SK-N-MC (cell line): Measurements from ENCODE around the gene BLACAT1.
"Not testable (repeated sequence)": the region's sequence is repeated elsewhere in the genome, so short reads cannot be mapped to it uniquely, and the experiment has no call there.

ENCODE experiments used
- DNase-seq: peaks from one replicate; pipeline ENCODE4 v3.0.0-alpha.2; 2011; ENCODE audit warnings: low read depth, low spot score
- H3K27ac ChIP-seq: fragments of 200-600 bp; sonication (generic); 2 replicates; pipeline ENCODE4 v1.5.1; 2016; ENCODE audit warnings: mixed run types
- H3K36me3 ChIP-seq: fragments of 200-600 bp; sonication (generic); 2 replicates; pipeline ENCODE4 v1.6.1; 2017; ENCODE audit warnings: antibody characterized with exemption, low read length, mixed read lengths; ENCODE audit not compliant: insufficient read depth
- H3K4me3 ChIP-seq: fragments of 200-600 bp; sonication (generic); 2 replicates; pipeline ENCODE4 v1.5.1; 2016
- H3K9ac ChIP-seq: fragments of 200-600 bp; sonication (generic); 2 replicates; pipeline ENCODE4 v1.8.0; 2017; ENCODE audit warnings: mixed run types, mixed read lengths; ENCODE audit not compliant: insufficient read length
- H3K9me3 ChIP-seq: fragments of 200-600 bp; sonication (generic); 2 replicates; pipeline ENCODE4 v1.6.1; 2017; ENCODE audit warnings: low read depth, mild to moderate bottlenecking, antibody characterized with exemption, low read length, moderate library complexity, mixed read lengths
- EZH2 ChIP-seq: fragments of 200-600 bp; sonication (generic); IDR thresholded peaks from one replicate; pipeline ENCODE4 v1.6.1; 2017; ENCODE audit warnings: antibody characterized with exemption
- FOXP2 ChIP-seq: optimal IDR thresholded peaks from 2 replicates; pipeline ENCODE3; 2011; ENCODE audit warnings: mild to moderate bottlenecking, moderate library complexity; ENCODE audit not compliant: insufficient read depth; ENCODE audit errors: extremely low read length, control extremely low read depth
- POLR2AphosphoS5 ChIP-seq: IDR thresholded peaks from 2 replicates; pipeline ENCODE4 v1.6.1; 2012; ENCODE audit warnings: mild to moderate bottlenecking, low read depth, low read length, borderline replicate concordance

Gene BLACAT1

DNA sequence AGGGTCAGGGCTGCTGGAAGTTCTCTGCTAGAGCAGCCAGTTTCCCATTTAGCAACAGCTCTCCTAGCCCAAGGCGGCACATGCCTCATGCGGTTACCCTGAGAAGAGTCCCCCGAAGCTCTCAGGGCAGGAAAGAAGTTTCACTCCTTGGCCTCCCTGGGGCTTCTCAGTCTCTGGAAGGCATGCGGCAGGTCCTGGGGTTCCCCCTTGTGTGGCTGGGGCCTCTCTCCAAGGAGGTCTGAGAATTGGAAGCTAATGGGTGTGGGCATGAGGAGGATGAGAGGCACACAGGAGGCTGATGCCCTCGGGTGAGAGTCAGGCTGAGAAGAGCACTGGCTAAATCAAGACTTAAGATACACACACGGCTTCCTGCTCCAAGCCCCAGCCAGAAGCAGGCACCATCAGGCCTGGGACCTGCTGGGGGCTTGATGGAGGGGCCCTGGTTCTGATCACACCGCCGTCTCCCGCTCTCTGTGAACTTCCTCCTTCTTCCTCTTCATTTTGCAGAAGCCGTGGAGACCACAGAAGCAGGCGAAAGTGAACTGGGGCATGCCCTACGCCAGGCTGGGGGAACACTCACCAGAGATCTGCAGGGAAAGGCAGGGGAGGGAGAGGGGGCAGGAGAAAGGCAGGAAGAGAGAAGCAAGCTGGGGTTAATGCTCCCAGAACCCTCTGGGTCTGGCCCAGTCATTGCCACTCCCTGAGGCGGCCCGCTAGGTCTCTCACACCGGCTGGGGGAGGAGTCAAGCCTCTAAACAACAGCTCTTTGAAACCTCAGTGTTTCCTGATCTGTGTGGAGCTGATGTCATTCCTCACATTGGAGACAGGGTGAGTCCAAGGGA, 15.1 kb downstream of the BLACAT1 start:
- Histone ChIP-seq H3K36me3 (no peaks in the 10 kb centered on the region), H3K9me3 (no peaks in the 10 kb centered on the region), H3K4me3 (peak overlapping the region; percentile 70), H3K9ac (peak overlapping the region; percentile 58), H3K27ac (peak overlapping the region; percentile 82)
- peak; percentile 20 for DNase-seq
- TF ChIP-seq FOXP2 (no peak), EZH2 (no peak)

- H3K9me3 ChIP-seq, result no peaks in the 10 kb centered on the region
- peak overlapping the region; percentile 14 for H3K9ac ChIP-seq
- peak overlapping the region; percentile 82 for H3K27ac ChIP-seq
- no peaks in the 10 kb centered on the region for H3K36me3 ChIP-seq
- no peak for DNase-seq
- H3K4me3 ChIP-seq, result no peak overlapping the region
- no peak for TF ChIP-seq POLR2AphosphoS5
- TF ChIP-seq FOXP2, result no peak
- TF ChIP-seq EZH2, result no peak
These were observed 15.7 kb downstream of the BLACAT1 start for GRCh38 chr1:205440121-205440475.

DNA sequence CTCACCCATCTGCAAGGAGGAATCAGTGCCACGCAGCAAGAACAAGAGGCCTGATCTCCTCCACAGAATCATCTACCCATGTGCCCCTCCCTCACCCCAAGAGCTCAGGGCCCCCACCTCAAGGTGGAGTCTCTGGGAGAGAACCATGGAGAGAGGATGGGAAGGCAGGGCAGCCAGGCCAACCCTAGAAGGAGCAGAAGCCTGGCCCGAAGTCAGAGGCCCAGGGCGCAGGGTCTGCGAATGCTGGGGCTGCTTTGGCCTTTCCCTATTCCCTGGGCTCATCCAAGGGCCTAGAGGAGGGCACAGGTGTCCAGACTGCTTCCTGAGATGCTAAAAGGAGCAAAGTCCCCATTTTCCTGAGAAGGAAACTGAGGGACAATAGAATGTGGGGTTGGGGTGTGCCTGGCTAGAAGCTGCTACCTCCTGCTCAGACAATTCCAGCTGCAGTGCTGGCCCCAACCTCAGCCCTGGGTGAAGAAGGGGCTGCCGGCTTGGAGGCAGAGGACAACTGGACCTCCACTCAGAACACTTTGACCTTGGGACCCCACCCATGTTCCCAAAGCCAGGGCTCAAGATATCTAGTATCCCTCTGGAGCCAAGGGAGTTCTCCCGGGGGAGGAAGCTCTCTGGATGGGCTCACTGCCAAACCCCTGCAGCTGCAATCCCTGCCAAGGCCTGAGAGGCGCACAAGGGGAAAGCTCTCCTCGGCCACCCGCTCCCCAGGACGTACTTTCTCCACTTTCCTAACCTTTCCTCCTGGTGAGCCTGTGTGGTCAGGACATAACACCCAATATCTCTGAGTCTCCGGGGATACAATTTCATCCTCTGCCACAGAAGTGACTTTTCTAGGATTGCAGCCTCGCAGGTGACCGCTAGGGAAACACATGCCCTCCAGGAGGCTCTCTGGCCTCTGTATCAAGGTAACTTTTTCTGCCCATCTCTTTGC, 17.4 kb downstream of the BLACAT1 start:
- Histone ChIP-seq H3K27ac (no peak overlapping the region), H3K9ac (no peak overlapping the region), H3K4me3 (no peak overlapping the region), H3K36me3 (no peaks in the 10 kb centered on the region), H3K9me3 (no peaks in the 10 kb centered on the region)
- DNase-seq, result no peak
- TF ChIP-seq EZH2 (no peak), POLR2AphosphoS5 (no peak), FOXP2 (no peak)

DNA sequence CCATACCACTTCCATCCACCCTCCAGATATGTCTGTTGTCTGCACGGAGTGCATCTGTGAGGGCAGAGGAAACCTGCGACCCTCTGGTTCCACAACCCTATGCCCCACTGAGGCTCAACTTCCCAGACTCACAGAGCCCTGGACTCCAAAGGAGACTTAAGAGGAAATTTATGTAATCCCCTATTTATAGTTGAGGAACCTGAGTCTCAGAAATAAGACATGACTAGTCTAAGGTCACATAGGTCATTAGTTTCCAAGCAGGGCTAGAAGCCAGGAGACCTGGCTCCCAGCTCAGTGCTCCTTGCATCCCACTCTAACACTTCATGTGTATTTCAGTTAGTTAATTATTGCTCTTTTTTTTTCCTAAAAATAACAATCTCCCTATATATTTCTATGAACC, 18.3 kb downstream of the BLACAT1 start:
- no peak overlapping the region for H3K9ac ChIP-seq
- no peaks in the 10 kb centered on the region for H3K36me3 ChIP-seq
- H3K4me3 ChIP-seq, result no peak overlapping the region
- H3K27ac ChIP-seq, result no peak overlapping the region
- H3K9me3 ChIP-seq, result no peaks in the 10 kb centered on the region
- DNase-seq, result no peak
- TF ChIP-seq FOXP2 (no peak), EZH2 (no peak), POLR2AphosphoS5 (no peak)

DNA sequence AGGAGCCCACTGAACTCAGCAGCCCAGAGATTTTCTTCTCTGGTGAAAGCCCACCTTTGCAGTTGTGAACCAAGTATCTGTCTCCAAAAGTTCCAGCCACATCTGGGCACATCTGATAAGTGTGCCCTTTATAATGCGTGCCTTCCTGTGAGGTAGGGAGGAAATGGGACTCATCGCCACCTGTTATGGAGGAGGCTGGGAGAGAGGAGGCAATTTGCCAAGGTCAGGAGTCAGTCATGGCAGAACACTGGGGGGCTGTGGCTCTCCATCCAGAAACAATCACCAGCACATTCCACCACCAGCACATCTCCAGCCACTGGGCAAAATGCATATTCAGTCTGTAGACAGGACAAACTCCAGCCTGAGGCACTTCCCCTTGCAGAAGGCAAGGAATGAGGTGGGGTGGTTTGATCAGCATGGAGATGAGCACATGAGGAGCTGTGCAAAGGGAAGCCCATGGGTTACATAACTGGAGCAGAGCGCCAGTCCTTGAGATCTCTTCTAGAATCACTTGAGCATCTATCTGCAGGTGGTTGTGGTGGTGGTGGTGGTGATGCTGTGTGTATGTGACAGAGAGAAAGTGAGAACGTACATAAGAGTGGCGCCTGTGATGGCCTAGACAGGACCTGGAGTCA, 19.0 kb downstream of the BLACAT1 start:
- no peaks in the 10 kb centered on the region for H3K9me3 ChIP-seq
- no peak overlapping the region for H3K27ac ChIP-seq
- H3K4me3 ChIP-seq, result no peak overlapping the region
- H3K36me3 ChIP-seq, result no peaks in the 10 kb centered on the region
- no peak overlapping the region for H3K9ac ChIP-seq
- TF ChIP-seq EZH2 (no peak), FOXP2 (no peak), POLR2AphosphoS5 (no peak)
- DNase-seq, result no peak

DNA sequence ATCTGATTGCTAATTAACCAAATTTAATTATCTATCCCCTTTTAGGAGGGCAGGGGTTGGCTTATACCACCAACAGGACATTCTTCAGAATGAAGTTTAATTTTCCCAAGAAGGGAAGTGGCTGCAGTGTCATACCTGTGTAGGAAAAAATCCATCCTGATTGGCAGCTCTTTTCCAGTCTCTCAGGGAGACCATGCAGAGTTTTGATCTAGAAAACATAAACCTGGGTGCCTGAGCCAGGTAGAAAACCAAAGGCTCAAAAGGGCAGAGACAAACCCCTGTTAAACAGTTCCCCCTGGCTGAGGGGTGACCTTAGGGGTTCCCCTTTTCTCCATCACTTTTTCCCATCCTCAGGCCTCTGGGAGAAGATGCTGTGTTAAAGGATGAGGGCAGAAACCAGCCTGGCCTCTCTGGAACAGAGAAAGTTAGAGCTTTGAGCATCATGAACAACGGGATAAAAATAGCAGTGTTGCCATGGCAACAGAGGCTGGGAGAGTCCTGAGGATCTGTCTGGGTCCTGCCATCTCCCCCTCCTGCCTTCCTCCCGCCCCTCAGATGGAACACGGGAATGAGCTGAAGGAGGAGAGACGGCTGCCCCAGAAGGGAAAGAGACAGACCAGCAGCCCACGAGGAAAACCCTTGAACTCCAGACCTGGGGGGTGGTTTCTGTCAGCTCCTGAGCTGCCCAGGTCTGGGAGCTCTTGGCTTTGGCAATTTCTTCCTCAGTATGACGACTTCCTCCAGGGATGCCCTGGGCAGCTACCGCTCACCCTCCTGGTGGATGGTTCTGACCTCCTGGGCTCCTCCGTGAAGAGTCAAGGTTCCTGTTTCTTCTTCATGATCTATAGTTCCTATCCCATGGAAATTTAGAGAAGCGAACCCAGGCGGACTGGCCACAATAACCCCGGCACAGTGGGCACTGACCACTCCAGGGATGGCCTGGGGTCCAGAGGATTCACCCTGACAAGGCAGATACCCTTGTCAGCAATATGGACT, 20.0 kb downstream of the BLACAT1 start:
- no peak for TF ChIP-seq POLR2AphosphoS5
- no peak for TF ChIP-seq FOXP2
- no peak for TF ChIP-seq EZH2
- H3K27ac ChIP-seq, result no peak overlapping the region
- H3K9ac ChIP-seq, result no peak overlapping the region
- H3K9me3 ChIP-seq, result no peaks in the 10 kb centered on the region
- no peak for DNase-seq
- H3K36me3 ChIP-seq, result no peaks in the 10 kb centered on the region
- H3K4me3 ChIP-seq, result no peak overlapping the region

DNA sequence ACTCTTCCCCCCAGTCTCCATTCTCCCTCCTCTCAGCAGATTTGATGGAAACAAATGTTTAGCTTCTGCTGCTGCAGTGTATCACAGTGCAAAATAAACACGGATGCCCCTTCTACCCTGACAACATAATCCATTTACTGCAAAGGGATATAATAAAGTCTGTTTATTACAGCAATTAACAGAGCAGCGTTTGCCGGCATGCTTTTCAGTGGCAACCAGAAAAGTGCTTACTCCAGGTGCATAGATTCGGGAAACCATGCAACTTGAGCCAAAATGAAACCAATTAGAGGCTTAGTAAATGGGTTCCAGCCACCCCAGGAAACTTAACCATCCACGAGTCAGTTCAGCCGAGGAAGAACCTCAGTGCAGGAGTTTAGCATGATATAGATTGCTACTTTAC, 21.1 kb downstream of the BLACAT1 start:
- TF ChIP-seq EZH2, result no peak
- Histone ChIP-seq H3K9ac (no peak overlapping the region), H3K36me3 (no peaks in the 10 kb centered on the region), H3K27ac (no peak overlapping the region), H3K9me3 (no peaks in the 10 kb centered on the region), H3K4me3 (no peak overlapping the region)
- DNase-seq, result no peak

- not testable (repeated sequence) for H3K27ac ChIP-seq
These were observed 23.2 kb downstream of the BLACAT1 start for GRCh38 chr1:205432692-205433091.

More at GRCh38 chr1:205432692-205433091, 23.2 kb downstream of the BLACAT1 start:
- H3K9me3 ChIP-seq, H3K36me3 ChIP-seq, DNase-seq, H3K9ac ChIP-seq, H3K4me3 ChIP-seq: not testable (repeated sequence)
